GM20000 (cell line): ENCODE data around the gene PLA2G2D.

Source experiments
- DNase-seq: peaks from one replicate; pipeline ENCODE4 v3.0.0; 2012; ENCODE audit warnings: low spot score
- CTCF ChIP-seq: IDR thresholded peaks from 2 replicates; pipeline ENCODE4 v1.5.1; 2012; ENCODE audit warnings: mild to moderate bottlenecking, control low read depth; ENCODE audit errors: extremely low read depth, missing control alignments

PLA2G2D gene

GRCh38 chr1:20111452-20111851 is 7.9 kb downstream of the PLA2G2D start:
- DNase-seq, result no peak
- TF ChIP-seq CTCF, result no peak

GRCh38 chr1:20110679-20111078 is 8.7 kb downstream of the PLA2G2D start:
- DNase-seq, result no peak
- no peak for TF ChIP-seq CTCF

- TF ChIP-seq CTCF, result no peak
- no peak for DNase-seq
Observed at GRCh38 chr1:20109223-20109856, 10.0 kb downstream of the PLA2G2D start.

GRCh38 chr1:20108366-20109123 is 10.8 kb downstream of the PLA2G2D start:
- no peak for TF ChIP-seq CTCF
- no peak for DNase-seq

- DNase-seq, result no peak
- TF ChIP-seq CTCF, result no peak
Observed at GRCh38 chr1:20107796-20108195, 11.5 kb downstream of the PLA2G2D start.

GRCh38 chr1:20107351-20107750 is 12.0 kb downstream of the PLA2G2D start:
- no peak for DNase-seq

More at GRCh38 chr1:20107351-20107750, 12.0 kb downstream of the PLA2G2D start:
- TF ChIP-seq CTCF, result no peak
